Subcutaneous adipose tissue (tissue), 4 donors: Measurements from ENCODE around the gene ADGRE2. TPM values are rescaled to one million over a fixed set of nuclear protein-coding genes. Genes with fewer than 3 reads are reported as not detected.

ENCODE experiments used
- total RNA-seq, 4 donors: library from RNA; depleted of rRNA; stranded (reverse); fragments of >200 nt; gene quantifications; one replicate each; pipeline ENCODE4 v1.1.0, GENCODE V29; 2016
- TF ChIP-seq, protein P1 (sequence below): fragments of 450-650 bp; IDR thresholded peaks from one replicate; pipeline ENCODE4 v1.5.1; 2016; ENCODE audit warnings: low read depth, mild to moderate bottlenecking, control low read depth, antibody characterized with exemption, moderate library complexity

Gene ADGRE2
- total RNA-seq, 4 donors from 2014 or later, result 2.3 to 18.4 (median 4.1) TPM

DNA sequence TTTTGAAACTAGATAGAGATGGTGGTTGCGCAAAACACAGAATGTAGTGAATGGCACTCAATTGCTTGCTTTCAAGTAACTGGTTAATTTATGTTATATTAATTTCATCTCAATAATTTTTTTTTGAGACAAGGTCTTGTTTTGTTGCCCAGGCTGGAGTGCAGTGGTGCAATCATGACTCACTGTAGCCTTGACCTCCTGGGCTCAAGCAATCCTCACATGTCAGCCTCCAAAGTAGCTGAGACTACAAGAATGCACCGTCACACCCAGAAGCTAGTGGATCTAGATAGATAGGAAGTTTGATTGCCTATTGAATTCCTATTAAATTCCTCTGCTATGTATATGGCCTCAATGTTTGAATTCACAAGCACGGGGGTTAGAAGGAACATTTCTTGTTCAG is 26.4 kb upstream of the ADGRE2 start:
- TF ChIP-seq, protein P1, sequence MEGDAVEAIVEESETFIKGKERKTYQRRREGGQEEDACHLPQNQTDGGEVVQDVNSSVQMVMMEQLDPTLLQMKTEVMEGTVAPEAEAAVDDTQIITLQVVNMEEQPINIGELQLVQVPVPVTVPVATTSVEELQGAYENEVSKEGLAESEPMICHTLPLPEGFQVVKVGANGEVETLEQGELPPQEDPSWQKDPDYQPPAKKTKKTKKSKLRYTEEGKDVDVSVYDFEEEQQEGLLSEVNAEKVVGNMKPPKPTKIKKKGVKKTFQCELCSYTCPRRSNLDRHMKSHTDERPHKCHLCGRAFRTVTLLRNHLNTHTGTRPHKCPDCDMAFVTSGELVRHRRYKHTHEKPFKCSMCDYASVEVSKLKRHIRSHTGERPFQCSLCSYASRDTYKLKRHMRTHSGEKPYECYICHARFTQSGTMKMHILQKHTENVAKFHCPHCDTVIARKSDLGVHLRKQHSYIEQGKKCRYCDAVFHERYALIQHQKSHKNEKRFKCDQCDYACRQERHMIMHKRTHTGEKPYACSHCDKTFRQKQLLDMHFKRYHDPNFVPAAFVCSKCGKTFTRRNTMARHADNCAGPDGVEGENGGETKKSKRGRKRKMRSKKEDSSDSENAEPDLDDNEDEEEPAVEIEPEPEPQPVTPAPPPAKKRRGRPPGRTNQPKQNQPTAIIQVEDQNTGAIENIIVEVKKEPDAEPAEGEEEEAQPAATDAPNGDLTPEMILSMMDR, result no peak

DNA sequence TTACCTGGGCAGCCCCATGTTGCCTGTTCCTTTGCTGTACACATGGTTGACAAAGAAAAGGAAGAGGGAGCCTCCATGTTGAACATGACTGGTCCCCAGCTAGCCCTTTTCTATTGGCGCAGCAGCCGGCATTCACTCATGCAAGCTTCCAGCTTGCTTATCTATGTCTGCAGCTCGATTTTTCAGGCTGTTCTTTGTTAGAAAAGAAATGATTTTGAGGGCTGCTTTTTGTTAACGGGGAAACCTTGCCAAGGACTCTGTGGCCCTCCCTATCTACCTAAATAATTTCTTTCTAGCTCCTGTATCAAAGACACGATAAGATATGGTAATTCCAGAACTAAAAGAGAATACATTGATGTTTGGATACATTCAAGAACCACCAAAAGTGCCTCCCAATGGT is 20.4 kb upstream of the ADGRE2 start:
- TF ChIP-seq, protein P1, result no peak

DNA sequence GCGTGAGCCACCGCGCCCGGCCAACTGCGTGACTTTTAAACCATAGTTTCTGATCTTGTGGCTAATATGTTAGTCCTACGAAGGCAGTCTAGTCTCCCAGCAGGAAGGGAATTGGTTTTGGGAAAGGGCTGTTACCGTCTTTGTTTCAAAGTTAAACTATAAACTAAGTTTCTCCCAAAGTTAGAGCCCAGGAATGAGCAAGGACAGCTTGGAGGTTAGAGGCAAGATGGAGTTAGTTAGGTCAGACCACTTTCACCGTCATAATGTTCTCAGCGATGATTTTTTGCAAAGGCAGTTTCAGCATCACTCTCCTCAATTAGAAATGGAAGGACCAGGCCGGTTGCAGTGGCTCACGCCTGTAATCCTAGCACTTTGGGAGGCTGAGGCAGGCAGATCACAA is 17.7 kb upstream of the ADGRE2 start:
- TF ChIP-seq, protein P1, result no peak

DNA sequence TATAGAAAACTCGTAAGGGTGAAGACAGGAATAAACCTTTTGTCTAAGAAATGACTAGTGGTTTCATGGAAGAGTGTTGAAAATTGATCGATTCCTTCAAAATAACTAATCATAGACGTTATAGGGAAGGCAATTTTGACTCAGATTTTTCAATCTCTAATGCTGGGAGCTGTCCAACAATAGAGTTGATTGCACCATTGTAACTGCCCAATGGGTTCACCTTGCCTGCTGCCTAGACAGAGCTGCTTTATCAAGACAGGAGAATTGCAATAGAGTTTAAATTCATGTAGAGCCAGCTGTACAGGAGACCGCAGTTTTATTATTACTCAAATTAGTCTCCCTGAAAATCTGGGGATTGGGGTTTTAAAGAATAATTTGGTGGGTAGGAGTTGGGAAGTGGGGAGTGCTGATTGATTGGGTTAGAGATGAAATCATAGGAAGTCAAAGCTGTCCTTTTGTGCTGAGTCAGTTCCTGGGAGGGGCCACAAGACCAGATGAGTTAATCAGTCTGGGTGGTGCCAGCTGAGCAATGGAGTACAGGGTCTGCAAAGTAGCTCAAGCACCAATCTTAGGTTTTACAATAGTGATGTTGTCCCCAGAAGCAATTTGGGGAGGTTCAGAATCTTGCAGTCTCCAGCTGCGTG is 16.8 kb upstream of the ADGRE2 start:
- TF ChIP-seq, protein P1, result no peak

DNA sequence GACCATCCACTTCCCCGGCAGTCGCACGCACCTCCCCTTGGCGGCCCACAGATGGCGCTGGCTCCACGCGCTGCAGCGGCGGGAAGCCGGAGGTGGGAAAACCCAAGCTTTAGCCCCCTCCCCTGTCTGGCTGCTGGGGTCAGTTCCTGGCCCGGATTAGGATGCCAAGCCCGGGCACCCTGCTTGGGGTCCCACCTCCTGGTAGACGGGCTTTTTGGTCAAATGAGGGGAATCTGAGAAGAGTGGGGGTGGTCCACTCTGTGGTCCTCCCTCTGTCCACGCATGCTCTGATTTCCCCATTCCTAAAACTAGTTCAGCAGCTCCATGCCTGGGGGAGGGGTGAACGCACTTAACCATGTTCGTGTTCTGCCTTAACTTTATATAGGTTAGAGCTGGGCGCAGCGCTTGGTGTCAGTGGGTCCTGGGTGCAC is 8.1 kb upstream of the ADGRE2 start:
- TF ChIP-seq, protein P1, result no peak

DNA sequence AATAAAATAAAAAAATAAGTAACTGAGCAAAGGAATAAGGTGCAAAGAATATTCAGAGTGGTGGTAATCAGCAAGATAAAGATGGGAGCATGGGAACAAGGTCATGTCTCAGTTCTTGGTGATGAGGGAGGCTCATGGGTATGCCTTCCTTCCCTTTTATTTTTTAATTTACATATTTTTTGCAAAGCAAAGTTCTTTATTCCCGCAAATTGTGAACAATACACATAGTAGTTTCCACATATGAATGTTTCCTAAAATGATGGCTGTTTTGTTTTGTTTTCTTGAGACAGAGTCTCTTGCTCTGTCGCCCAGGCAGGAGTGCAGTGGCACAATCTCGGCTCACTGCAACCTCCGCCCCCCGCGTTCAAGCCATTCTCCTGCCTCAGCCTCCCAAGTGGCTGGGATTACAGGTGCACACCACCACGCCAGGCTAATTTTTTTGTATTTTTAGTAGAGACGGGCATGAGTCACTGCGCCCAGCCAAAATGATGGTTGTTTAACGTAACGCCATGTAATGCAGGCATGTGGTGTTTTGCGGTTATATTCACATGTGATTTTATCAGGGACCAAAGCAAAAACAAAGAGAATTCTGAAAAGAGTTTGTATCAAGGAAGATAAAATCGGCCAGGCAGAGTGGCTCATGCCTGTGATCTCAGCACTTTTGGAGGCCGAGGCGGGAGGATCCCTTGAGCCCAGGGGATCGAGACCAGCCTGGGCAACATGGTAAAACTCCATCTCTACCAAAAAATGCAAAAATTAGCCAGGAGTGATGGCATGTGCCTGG is 4.5 kb upstream of the ADGRE2 start:
- TF ChIP-seq, protein P1, result no peak

DNA sequence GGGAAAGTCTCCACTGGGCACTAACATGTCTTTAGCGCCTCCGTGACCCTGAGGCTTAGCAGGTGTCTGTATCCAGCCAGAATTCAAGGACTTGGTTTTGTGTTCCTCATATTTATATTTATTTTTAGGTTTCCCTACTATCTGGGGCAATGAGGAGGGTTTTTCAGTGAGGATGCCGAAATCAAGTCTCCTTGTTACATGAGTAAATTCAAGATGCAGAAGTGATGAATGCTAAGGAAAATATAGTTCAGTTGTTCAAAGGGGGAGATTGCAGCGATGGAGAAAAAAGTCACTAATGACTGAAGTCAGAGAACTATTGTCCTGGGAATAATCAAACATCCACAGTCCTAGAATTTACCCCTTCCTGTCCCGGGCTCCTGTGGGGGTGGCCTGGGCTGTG is 791 bp upstream of the ADGRE2 start:
- TF ChIP-seq, protein P1, result no peak
